ENCODE data around the gene FUT6.

DNA sequence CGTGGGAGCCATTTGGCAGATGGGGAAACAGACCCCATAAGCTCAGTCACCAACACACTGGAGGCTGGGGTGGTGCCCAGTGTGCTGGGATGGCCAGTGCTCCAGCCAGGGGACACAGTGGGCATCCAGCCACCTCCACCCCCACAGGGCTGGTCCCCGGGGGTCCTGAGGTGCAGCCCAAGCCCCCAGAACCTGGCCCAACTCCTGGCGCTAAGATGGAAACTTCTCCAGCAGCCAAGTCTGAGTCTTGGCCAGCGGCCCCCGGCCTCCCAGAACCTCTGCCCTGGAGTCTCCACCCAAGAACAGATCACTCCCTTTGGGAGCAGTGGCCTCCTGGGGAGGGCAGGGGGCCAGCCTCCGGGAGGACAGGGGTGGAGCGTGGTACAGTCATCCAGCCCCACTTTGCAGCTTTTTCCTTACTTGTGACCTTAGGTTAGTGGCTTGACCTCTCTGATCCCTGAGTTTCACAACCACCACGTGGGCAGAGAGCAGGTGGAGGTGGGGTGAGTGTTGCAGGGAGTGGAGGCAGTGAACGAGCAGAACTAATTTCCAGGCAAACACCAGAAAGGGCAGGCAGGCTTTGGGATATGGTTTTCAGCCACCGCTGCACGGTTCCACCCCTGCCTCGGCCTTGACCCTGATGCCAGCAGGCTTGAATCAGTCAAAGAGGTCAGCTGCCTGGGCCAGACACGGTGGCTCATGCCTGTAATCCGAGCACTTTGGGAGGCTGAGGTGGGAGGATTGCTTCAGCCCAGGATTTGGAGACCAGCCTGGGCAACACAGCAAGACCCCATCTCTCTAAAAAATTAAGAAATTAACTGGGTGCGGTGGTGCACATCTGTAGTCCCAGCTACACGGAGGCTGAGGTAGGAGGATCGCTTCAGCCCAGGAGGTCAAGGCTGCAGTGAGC, 38.9 kb downstream of the FUT6 start:
- TF ChIP-seq YY1 (IDR thresholded peaks at IDR 0.05; ENCODE audit: insufficient read depth, insufficient read length) (no peak), SUZ12 (IDR thresholded peaks at IDR 0.05; ENCODE audit: extremely low read depth, insufficient read depth, insufficient read length) (no peak), ZNF274 (IDR thresholded peaks at IDR 0.05; ENCODE audit: low read depth, low read length) (no peak)
